K562 (cell line): ENCODE data around the gene MUSK. TPM values are rescaled to one million over a fixed set of nuclear protein-coding genes. Genes with fewer than 3 reads are reported as not detected.

ENCODE experiments used
- ATAC-seq: fragments of 200-7000 bp; cut with Tn5 transposase; 3 replicates; pipeline ENCODE4 v1.9.1; 2020; ENCODE audit warnings: moderate library complexity
- BruUV-seq: library from RNA; stranded (reverse); fragments of 400-500 nt; replicated peaks from 2 replicates; lab custom pipeline; 2021; lab: Mats Ljungman, UMichigan
- CTCF ChIA-PET: fragments of 300-600 bp; formaldehyde crosslinking; extraction: SDS; loops from one replicate; lab custom pipeline; 2021; ENCODE audit warnings: low intra/inter-chr PET ratio; lab: Yijun Ruan, JAX
- POLR2A ChIA-PET: fragments of 300-600, 350-650 bp; sonication (Branson Sonifier 250); formaldehyde crosslinking; extraction: SDS; loops from one replicate; lab custom pipeline; 2021; ENCODE audit warnings: antibody characterized with exemption, inconsistent platforms; lab: Yijun Ruan, JAX
- DNase-seq, 4 experiments: peaks; one replicate each; pipeline versions ENCODE4 v3.0.0 to v3.0.0-alpha.2; 2011 to 2018; ENCODE audit warnings: low spot score in 3 of 4, mixed read lengths in 3 of 4; ENCODE audit errors: extremely low read depth in 1 of 4
- FAIRE-seq: peaks from 2 replicates; lab custom pipeline; 2011; peaks lifted over from hg19 to GRCh38; lab: Jason Lieb, UNC
- H2AFZ ChIP-seq: 2 replicates; pipeline ENCODE4 v1.6.0; 2011; ENCODE audit warnings: low read depth, low read length, control low read depth, inconsistent platforms
- H3K27ac ChIP-seq: fragments of 200-600 bp; 3 replicates; pipeline ENCODE4 v1.8.0; 2011; ENCODE audit warnings: low read depth, mild to moderate bottlenecking, control low read depth, inconsistent platforms, low read length, moderate library complexity, mixed read lengths; ENCODE audit errors: extremely low read depth
- H3K27me3 ChIP-seq, 2 experiments: fragments of 300-600 bp in 1 of 2; 2 replicates in 1 of 2; 3 replicates in 1 of 2; pipeline versions ENCODE4 v1.6.0 to v1.8.0; 2011; ENCODE audit warnings: inconsistent platforms in 2 of 2, low read length in 2 of 2, mild to moderate bottlenecking in 1 of 2, mixed read lengths in 1 of 2, moderate library complexity in 1 of 2; ENCODE audit not compliant: control insufficient read depth in 2 of 2, insufficient read depth in 2 of 2
- H3K36me3 ChIP-seq: fragments of 300-600 bp; 3 replicates; pipeline ENCODE4 v1.8.0; 2011; ENCODE audit warnings: mild to moderate bottlenecking, low read length, inconsistent platforms; ENCODE audit not compliant: control insufficient read depth, insufficient read depth
- H3K4me1 ChIP-seq, 2 experiments: fragments of 200-600 bp in 1 of 2; replicated peaks in 1 of 2; 2 replicates in 1 of 2; 3 replicates in 1 of 2; pipeline versions ENCODE4 v1.5.1 to v1.8.0; 2011; ENCODE audit warnings: inconsistent platforms in 2 of 2, low read length in 2 of 2, mild to moderate bottlenecking in 1 of 2, mixed read lengths in 1 of 2, moderate library complexity in 1 of 2; ENCODE audit not compliant: control insufficient read depth in 2 of 2, insufficient read depth in 2 of 2
- H3K4me2 ChIP-seq: 2 replicates; pipeline ENCODE4 v1.6.1; 2011; ENCODE audit warnings: low read length, control low read depth, inconsistent platforms, mixed read lengths; ENCODE audit not compliant: insufficient read depth
- H3K4me3 ChIP-seq: fragments of 200-600 bp; sonication (generic), shearing (Covaris generic); 2 replicates; pipeline ENCODE4 v1.5.1; 2016; ENCODE audit warnings: control low read depth, inconsistent platforms
- H3K79me2 ChIP-seq: fragments of 200-600 bp; 3 replicates; pipeline ENCODE4 v1.8.0; 2011; ENCODE audit warnings: low read length, inconsistent platforms; ENCODE audit not compliant: control insufficient read depth, insufficient read depth
- H3K9ac ChIP-seq, 2 experiments: 2 replicates each; pipeline versions ENCODE4 v1.6.0 to v1.6.1; 2011; ENCODE audit warnings: low read depth in 2 of 2, low read length in 2 of 2, control low read depth in 1 of 2, inconsistent platforms in 1 of 2, mild to moderate bottlenecking in 1 of 2, mixed read lengths in 1 of 2; ENCODE audit not compliant: insufficient read depth in 1 of 2
- H3K9me1 ChIP-seq: one replicate; pipeline ENCODE4 v1.6.0; 2011; ENCODE audit warnings: inconsistent platforms, mild to moderate bottlenecking, low read length, moderate library complexity; ENCODE audit not compliant: control insufficient read depth, insufficient read depth
- H3K9me3 ChIP-seq: replicated peaks from 2 replicates; pipeline ENCODE4 v1.5.1; 2011; ENCODE audit warnings: low read depth, low read length, inconsistent platforms; ENCODE audit not compliant: control insufficient read depth, insufficient read depth
- H4K20me1 ChIP-seq: replicated peaks from 2 replicates; pipeline ENCODE4 v1.6.1; 2011; ENCODE audit warnings: low read length, inconsistent platforms, mixed read lengths; ENCODE audit not compliant: control insufficient read depth, insufficient read depth
- BHLHE40 ChIP-seq: IDR thresholded peaks from 2 replicates; pipeline ENCODE4 v1.6.1; 2011; ENCODE audit warnings: low read length, improper control_type of control experiment
- BRF2 ChIP-seq: IDR thresholded peaks from 3 replicates; pipeline ENCODE4 v1.6.1; 2011; ENCODE audit warnings: borderline replicate concordance, mild to moderate bottlenecking; ENCODE audit not compliant: insufficient read length, insufficient read depth
- CREM ChIP-seq: IDR thresholded peaks from 2 replicates; pipeline ENCODE4 v1.6.1; 2014; ENCODE audit warnings: antibody characterized with exemption, low read depth
- FOSL1 ChIP-seq: fragments of 200-800 bp; sonication (Bioruptor generic); conservative IDR thresholded peaks from 2 replicates; pipeline ENCODE4 v1.6.1; 2016; ENCODE audit warnings: missing genetic modification characterization, missing compliant biosample characterization
- FOXP4 ChIP-seq: sonication (generic); formaldehyde crosslinking; IDR thresholded peaks from 2 replicates; pipeline ENCODE4 v1.8.0; 2022; ENCODE audit warnings: mild to moderate bottlenecking, missing genetic modification reagents, borderline replicate concordance
- POLR2G ChIP-seq: fragments of 200-400 bp; formaldehyde crosslinking; IDR thresholded peaks from 2 replicates; pipeline ENCODE4 v1.6.1; 2017; ENCODE audit warnings: low read depth, mild to moderate bottlenecking, antibody characterized with exemption, low read length, moderate library complexity
- SNAPC5 ChIP-seq: fragments of 250-450 bp; sonication (Bioruptor Pico); IDR thresholded peaks from 2 replicates; pipeline ENCODE4 v1.8.0; 2021; ENCODE audit warnings: moderate library complexity, mild to moderate bottlenecking, inconsistent platforms
- SP1 ChIP-seq: sonication (generic); formaldehyde crosslinking; IDR thresholded peaks from 2 replicates; pipeline ENCODE4 v1.8.1; 2022; ENCODE audit warnings: mild to moderate bottlenecking, missing genetic modification reagents
- ZBTB2 ChIP-seq: fragments of 450-650 bp; IDR thresholded peaks from 2 replicates; pipeline ENCODE4 v1.6.1; 2016; ENCODE audit warnings: antibody characterized with exemption
- ZNF184 ChIP-seq: sonication (generic); formaldehyde crosslinking; IDR thresholded peaks from 2 replicates; pipeline ENCODE4 v1.5.0; 2020; ENCODE audit warnings: missing genetic modification reagents
- ZNF263 ChIP-seq: sonication (generic); formaldehyde crosslinking; IDR thresholded peaks from 2 replicates; pipeline ENCODE4 v1.8.0; 2022; ENCODE audit warnings: mild to moderate bottlenecking, missing genetic modification reagents, borderline replicate concordance
- ZNF830 ChIP-seq: fragments of 250-450 bp; sonication (Bioruptor Pico); IDR thresholded peaks from 2 replicates; pipeline ENCODE4 v1.5.0; 2021; ENCODE audit warnings: mild to moderate bottlenecking
- WGBS: fragments of 100-300 bp; shearing (Covaris generic); methylation state at CpG from one replicate; pipeline ENCODE4 v1.1.6; 2016; ENCODE audit warnings: low coverage, mixed read lengths; ENCODE audit not compliant: insufficient coverage; ENCODE audit errors: missing lambda C conversion rate; 5-methylcytosine and 5-hydroxymethylcytosine counted together
- in situ Hi-C: fragments of 300-500 bp; cut with MboI; formaldehyde crosslinking; loops from 4 replicates; pipeline ENCODE4 v1.15.0; 2018; ENCODE audit warnings: inconsistent platforms, mixed read lengths
- intact Hi-C: fragments of 100-400 bp; cut with micrococcal nuclease; formaldehyde crosslinking; loops from 2 replicates; pipeline ENCODE4 v1.14.2; 2022
- polyA plus RNA-seq, 8 experiments: library from polyadenylated mRNA; depleted of rRNA in 4 of 8; stranded (reverse) in 5 of 8; unstranded in 3 of 8; fragments of >200 nt; fragmentation: Nextera tagmentation in 2 of 8; fragmentation: Illumina TruSeq in 1 of 8; extraction: Ambion mirVana in 2 of 8; extraction: Trizol in 1 of 8; gene quantifications; 2 replicates each; pipeline versions ENCODE4 v1.2.1 to v1.2.3, GENCODE V29; 2011 to 2014; ENCODE audit warnings: inconsistent platforms in 1 of 8, missing spikeins in 1 of 8
- total RNA-seq, 7 experiments: library from RNA; depleted of rRNA in 6 of 7; stranded (reverse); fragments of >200 nt in 6 of 7; fragmentation: Illumina TruSeq in 2 of 7; extraction: Trizol in 2 of 7; gene quantifications; 2 replicates each; pipeline versions ENCODE4 v1.2.1 to v1.2.3, GENCODE V29; 2011 to 2021; ENCODE audit warnings: low replicate concordance in 1 of 7

The MUSK gene
- total and polyA plus RNA-seq, 9 of the 15 experiments (the other 6 are each of a cell fraction or from before 2014, with no cell fraction given), result not detected

- Histone ChIP-seq H2AFZ (no peak overlapping the region), H3K27ac (no peak overlapping the region), H3K36me3 (no peaks in the 10 kb centered on the region), H3K4me1 (no peaks in the 10 kb centered on the region), H3K79me2 (no peaks in the 10 kb centered on the region), H3K4me2 (no peak overlapping the region), H3K9me3 (no peaks in the 10 kb centered on the region), H4K20me1 (no peaks in the 10 kb centered on the region), H3K4me3 (no peak overlapping the region), H3K27me3 (no peaks in the 10 kb centered on the region), H3K9me1 (no peaks in the 10 kb centered on the region), H3K9ac (no peak overlapping the region)
- no TSS peak for BruUV-seq
- FAIRE-seq, result no peak
- DNase-seq, result no peak
- intact Hi-C loops, result no loop called here
- in situ Hi-C loops, result no loop called here
- no peak for ATAC-seq
- 0% methylated on average over 3 of the region's 3 CpGs for WGBS
- CTCF ChIA-PET, result no interaction called here
- POLR2A ChIA-PET, result no interaction called here
- no peak for TF ChIP-seq CREM
- no peak for TF ChIP-seq ZNF263 (CRISPR knock-in tag)
- no peak for TF ChIP-seq BRF2
- TF ChIP-seq FOSL1 (tag), result no peak
- no peak for TF ChIP-seq ZBTB2
- no peak for TF ChIP-seq FOXP4 (CRISPR knock-in tag)
- TF ChIP-seq ZNF830 (CRISPR knock-in tag), result no peak
- no peak for TF ChIP-seq ZNF184
- no peak for TF ChIP-seq SNAPC5 (CRISPR knock-in tag)
- no peak for TF ChIP-seq BHLHE40
- TF ChIP-seq POLR2G, result no peak
- TF ChIP-seq SP1, result no peak
- TF ChIP-seq, all 486 proteins: peak for 0
Measured at GRCh38 chr9:110710420-110710819, 41.8 kb downstream of the MUSK start.
